Activated CD8-positive, alpha-beta memory T cell treated with anti-CD3 and anti-CD28 coated beads, Interleukin-2, amount 50 U/mL, for 24 hours (primary cell): ENCODE results near the gene DUSP16.
"Not testable (repeated sequence)": the region's sequence is repeated elsewhere in the genome, so short reads cannot be mapped to it uniquely, and the experiment has no call there.

Experiments
- DNase-seq: peaks from one replicate; pipeline ENCODE4 v3.0.0-alpha.2; 2020; ENCODE audit errors: extremely low read depth

Gene DUSP16

DNA sequence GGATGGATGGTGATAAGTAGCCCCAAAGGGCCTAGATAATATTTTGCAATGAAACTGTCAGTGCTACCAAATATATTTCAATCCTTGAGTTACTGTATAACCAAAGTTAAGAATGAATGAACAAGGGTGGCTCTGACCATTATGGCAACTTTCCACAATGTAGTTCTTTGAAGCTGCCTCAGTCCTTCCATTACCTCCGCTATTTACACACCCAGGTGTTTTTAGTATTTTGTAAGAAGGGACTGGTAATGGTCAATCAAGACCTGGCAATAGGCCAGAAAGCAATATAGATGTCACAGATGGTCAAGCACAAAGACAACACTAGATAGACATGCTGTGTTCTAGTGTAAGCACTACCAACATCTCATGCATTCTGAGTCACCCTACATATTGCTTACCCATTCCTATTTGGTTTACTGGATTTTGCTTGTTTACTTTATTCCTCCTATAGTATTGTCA is 16.3 kb downstream of the DUSP16 start:
- no peak for DNase-seq

DNA sequence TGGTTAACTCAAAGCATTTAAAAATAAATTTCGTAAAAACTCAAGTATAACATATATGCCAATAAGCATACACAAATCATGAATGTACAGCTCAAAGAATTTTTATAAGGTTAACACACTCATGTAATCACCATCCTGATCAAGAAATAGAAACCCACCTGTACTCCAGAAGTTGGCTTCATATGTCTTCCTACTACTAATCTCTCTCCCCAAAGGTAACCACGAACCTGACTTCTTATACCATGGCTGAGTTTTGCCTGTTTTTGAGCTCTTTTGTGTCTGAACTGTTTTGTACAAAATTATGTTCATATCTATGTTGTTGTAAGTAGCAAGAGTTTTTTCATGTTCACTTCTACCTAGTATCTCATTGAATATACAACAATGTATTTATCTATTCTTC is 18.7 kb downstream of the DUSP16 start:
- DNase-seq: no peak

DNA sequence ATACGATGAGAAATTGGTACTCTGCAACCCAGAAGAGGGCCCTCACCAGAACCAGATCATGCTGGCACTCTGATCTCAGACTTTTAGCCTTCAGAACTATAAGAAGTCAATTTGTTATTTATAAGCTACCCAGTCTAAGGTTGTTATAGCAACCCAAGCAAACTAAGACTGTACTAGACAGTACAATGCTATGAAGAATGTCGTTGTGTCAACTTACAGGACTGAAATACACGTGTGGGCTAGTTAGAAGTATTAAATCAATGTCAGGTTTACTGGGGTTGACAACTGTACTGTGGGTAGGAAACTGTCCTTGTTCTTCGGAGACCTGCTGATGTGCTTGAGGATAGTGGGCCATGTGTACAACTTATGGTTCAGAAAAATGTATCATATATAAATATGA is 19.7 kb downstream of the DUSP16 start:
- no peak for DNase-seq

DNA sequence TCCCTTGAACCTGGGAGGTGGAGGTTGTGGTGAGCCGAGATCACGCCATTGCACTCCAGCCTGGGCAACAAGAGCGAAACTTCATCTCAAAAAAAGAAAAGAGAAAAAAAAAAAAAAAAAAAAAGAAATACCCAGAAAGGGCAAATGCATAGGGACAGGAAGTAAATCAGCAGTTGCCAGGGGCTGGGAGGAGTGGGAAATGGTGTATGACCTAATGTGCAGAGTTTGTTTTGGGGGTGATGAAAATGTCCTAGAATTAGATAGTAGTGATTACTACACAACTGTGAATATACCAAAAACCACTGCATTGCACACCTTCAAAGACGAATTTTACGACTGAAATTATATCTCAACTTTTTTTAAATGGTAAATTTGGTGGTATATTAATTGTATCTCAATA is 20.4 kb downstream of the DUSP16 start:
- no peak for DNase-seq

DNA sequence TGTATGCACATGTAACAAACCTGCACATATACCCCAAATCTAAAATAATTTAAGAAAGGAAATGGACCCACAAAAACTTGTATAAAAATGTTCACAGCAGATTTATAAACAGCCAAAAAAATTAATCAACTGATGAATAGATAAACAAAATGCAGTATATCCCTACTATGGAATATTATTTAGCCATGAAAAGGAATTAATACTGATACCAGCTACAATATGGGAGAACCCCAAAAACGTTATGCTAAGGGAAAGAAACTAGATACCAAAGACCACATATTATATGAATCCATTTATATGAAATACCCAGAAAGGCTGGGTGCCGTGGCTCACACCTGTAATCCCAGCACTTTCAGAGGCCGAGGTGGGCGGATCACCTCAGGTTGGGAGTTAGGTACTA is 20.9 kb downstream of the DUSP16 start:
- no peak for DNase-seq

DNA sequence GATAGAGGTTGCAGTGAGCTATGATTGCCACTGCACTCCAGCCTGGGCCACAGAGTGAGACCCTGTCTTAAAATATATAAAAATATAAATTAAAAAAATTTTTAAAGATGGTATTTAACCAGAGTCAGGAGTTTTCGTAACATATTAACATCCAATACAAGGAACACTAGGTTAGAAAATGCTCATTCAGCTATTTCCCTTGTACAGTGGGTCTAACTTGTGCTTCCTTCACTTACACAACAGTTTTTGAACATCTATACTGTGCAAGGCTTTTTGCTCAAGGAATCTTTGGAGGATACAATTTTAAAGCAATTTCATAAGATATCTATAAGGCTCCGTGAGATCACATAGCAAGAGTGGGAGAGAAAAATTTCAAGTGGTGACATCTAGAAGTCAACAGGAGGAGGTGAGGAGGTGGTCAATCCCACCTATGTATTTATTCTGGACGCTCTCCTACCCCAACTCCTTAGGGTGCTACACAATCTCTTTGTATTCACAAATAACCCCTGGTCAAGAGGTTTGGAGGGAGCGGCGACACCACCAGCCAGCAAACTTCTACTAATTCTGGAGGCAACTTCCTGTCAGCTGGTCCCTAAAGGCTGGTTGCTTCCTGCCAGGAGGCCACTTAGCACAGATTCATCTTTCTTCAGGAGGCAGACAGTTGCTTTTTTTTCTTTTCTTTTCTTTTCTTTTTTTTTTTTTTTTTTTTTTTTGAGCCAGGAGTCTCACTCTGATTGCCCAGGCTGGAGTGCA is 22.2 kb downstream of the DUSP16 start:
- DNase-seq: no peak

DNA sequence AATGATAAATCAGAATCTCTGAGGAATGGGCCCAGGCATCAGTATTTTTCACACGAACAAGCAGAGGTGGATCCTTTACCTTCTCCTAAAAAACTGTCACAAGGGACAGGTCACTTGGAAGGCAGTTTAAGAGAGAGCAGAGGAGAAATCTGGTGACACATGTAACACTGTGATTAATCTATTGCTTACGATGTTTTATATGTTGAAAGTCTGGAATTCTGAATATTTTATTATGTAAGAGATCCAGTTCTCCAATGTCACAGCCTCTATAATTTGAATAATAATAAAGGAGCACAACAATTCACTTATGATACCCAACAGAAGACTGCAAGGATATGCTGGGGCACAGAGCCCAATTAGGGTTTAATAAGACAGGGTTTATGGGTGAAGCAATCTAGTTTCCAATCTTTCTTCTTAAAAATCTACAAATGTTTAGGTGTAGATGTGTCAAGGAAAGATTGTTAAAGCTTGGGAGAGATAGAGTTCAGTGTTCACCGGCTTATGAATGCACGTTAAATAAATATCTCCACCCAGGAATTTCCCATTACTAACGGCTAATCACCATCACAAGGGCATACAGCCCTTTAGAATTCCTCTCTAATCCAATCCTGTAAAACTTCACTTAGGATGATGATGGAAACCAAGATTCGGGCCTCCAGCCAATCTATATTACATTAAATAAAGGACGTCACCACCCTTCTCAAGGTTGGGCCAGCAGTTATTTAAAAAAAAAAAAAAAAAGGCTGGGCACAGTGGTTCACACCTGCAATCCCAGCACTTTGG is 23.4 kb downstream of the DUSP16 start:
- no peak for DNase-seq

DNA sequence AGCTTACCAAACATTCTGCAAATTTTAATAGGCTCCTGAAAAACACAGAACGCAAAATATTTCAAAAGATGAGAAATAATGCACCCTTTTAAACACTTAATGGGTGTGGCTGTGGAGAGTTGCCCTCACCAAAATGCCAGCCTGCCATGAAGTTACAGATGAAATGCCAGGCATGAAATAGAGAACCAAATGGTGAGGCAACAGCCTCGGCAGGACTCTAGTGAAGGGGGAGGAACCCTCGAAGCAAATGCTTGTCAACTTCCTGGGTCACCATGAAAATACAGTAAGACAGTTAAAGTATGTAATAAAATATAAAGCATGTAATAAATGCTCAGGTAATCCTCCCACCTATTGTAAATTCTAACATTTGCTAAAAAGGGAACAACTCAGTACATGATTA is 24.1 kb downstream of the DUSP16 start:
- DNase-seq: no peak

DNA sequence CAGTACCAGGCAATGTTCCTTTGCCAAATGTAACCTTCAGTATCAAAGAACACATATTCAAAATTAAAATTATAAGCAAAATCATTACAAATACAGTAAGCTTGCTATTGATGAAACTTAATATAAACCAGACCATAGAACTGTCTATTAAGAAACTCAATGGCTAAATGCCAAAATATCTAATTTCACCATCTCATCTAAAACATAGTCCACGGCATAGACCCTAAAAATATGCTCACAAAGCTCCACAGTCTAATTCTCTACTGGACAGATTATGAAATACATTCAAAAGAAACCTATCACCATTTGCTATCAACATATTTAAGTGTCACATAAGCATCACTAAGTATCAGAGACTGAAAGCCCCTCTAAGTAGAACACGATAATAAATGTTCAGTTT is 25.2 kb downstream of the DUSP16 start:
- no peak for DNase-seq

DNA sequence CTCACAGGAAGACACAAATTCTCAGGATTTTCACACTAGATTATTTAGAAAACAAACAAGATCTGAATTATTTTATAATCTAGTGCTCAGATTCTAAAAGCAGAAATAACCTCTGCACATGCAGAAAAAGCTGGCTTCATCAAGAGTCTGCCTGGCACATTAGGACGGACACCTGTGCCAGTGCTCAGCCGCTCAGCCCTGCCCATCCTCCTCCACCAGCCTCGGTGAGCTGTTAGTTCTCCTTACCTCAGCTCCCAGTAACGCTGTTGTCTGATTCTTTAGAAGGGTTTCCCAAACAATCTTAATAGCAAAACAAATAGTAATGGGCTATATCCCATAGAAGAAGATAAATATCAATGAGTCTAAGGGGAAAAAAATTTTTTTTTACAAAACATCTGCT is 27.7 kb downstream of the DUSP16 start:
- no peak for DNase-seq

DNA sequence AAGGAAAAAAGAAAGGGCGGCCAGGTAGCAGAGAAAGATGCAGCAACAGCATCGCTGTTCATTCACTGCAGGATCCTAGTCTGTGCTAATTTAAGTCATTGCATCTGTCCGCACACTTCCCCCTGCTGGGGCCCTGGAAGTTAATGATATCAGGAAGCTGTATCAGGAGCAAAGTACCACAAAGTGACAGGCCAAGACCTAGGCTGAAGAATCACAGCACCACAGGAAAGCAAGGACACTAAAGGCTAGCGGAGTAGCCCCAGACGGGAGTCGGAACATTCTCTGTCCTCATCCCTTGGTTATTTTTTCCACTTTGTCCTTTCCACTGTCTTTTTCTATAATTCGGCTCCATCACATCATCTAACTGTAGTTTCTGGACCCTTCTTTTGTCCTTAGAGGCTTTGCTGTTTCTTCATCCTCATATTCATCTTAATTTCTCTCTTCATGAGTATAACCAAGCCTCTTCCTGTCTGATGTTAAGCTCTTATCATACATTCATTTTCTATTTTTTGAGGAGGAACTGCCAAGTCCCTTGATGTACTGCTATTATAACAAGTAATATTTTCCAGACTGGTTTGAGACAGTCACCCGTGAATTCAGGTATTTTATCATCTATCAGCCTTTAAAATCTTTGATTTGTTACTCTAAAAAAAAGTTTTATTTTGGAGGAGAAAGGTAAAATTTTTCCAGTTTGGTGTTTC is 28.3 kb downstream of the DUSP16 start:
- DNase-seq: no peak

DNA sequence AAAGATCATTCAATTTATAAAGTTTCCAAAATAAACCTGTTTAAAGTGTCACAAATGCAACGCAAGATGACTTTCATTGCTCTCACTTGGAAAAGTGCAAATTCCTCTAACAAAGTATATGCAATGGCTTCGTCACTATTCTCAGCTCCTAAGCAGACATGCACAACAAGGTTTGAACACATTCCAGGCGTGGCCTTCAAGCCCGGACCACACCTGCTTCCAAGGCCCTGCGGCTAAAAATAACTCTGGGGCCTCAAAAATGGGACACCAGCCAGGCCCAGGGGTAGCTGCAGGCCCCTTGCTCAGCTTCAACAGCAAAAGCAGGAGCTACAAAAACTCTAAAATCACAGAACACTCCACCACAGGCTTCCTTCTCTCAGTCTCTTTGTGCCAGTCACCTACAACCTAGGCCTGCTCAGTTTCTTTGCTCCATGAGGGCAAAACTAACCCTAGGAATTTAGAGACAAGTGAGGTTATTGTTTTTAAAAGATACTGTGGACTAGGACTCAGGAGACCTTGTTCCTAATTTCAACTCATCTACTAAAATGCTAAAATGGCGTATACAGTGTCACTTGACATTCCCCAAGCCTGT is 29.3 kb downstream of the DUSP16 start:
- DNase-seq: no peak

DNA sequence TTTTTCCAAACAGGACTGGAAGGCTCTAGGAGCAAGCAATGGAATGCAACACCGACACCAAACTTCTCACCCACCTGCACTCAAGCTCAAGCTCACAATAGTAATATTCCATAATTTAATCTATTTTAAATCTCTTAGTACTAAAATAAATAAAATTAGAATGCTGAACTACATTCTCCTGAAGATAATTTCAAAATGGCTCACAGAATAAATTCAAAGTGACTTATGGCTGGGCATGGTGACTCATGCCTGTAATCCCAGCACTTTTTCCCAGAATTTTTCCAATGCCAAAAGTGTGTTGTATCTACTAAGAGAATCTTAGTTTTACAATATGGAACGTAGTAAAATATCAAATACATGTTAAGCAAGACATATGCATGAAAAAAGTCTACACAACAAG is 31.5 kb downstream of the DUSP16 start:
- no peak for DNase-seq

DNA sequence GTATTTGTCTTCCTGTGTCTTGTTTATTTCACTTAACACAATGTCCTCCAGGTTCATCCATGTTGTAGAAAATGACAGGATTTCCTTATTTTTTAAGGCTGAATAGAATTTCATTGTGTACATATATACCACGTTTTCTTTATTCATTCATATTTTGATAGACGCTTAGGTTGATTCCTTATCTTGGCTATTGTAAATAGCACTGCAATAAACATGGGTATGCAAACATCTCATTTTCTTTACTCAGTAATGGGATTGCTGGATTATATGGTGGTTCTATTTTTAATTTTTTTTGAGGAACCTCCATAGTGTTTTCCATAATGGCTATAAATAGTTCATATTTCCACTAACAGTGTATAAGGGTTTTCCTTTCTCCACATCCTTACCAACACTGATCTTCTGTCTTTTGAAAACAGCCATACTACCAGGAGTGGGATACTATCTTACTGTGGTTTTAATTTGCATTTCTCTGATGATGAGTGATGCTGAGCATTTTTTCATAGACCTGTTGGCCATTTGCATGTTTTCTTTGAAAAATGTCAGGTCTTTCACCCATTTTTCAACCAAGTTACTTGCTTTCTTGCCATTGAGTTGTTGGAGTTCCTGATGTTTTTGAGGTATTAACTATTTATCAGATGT is 32.8 kb downstream of the DUSP16 start:
- no peak for DNase-seq

DNA sequence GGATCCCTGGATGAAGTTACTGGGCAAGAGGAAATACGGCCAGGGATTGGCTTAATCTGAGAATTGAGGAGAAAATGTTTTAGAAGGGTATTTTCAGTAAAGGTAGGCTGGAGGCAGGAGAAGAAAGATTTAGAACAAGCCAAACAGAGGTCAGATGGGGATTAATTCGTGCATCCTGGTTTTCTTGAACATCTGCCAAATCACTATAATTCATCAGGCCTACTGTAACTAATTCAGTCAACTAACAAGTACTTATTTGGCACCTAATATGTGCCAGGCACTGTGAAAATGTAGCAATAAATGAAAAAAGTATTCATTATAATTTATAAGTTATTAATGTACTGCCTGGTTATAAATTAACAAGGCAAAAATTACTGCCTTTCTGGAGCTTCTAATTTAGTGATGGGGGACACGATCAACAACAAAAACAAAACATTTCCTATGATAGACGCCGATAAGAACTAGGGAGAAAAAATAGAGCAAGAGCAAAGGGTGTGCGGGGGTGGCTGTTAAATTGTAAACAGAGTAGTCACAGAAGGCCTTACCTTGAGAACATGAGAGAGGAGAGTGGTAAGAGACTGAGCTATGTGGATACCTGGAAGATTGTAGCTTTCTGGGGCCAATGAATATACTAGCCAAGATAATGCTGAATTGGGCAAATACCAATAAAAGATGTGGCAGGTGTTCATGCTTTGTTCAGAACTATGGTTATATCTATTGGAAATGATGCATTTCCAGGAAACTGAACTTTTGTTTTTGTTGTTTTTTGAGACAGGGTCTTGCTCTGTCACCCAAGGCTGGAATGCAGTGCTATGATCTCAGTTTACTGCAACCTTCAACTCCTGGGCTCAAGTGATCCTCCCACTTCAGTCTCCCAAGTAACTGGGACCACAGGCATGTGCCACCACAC is 34.0 kb downstream of the DUSP16 start:
- DNase-seq: no peak

DNA sequence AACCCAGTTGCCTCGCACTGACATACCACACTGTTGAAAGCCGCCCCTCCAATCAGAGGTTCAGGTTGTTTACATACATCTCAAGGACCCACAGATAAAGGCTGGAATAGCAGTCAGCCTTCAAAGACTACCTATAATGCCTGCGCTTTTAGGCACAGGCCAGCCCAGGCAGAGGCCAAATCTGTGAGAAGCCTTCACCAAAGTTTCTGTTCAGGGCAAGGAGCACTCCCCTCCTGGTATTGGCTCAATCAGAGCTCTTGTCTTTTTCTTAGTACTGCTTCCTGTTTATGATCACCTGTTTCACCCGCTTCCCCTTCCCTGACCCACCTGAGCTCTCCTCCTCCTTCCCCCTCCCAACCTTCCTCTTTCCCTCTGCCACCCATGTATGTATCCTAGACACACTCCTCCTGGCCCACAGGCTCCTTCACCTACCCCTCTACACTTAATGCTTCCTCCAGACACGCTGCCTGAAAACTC is 34.8 kb downstream of the DUSP16 start:
- DNase-seq: no peak

DNA sequence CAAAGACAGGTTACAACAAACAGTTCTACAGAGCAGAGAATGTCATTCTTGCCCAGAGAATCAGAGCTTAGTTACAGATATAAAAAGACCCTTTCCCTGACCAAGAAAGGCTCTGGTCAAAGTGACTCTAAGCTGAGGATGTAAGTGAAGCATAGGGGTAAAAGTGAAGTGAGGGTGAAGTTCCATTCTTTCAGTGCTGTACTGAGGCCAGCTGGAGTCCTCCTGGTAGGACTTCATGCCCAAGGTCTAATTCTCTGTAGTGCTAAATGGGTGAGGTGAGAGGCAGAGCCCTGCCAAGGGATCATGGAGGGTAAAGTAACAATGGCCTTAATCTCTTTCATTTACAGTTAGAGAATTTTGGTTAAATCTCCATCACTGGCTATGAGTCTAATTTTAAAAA is 38.5 kb downstream of the DUSP16 start:
- DNase-seq: no peak

DNA sequence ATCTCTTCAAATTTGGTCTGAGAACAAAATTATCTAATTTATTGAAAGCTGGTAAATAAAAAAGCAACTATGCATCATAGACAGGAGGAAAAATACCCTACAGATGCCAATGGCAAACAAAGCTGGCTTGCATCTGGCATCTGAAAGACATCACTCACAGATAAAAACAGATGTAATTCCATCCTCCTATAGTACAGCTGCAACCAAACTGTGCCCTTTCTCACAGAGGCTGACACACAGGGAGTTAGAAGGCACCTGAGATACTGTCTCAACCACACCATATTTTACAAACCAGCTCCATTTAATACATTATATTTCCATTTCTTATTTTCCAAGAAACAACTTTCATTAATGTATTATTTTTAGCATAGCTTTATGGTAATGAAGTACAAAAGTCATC is 39.4 kb downstream of the DUSP16 start:
- DNase-seq: no peak

DNA sequence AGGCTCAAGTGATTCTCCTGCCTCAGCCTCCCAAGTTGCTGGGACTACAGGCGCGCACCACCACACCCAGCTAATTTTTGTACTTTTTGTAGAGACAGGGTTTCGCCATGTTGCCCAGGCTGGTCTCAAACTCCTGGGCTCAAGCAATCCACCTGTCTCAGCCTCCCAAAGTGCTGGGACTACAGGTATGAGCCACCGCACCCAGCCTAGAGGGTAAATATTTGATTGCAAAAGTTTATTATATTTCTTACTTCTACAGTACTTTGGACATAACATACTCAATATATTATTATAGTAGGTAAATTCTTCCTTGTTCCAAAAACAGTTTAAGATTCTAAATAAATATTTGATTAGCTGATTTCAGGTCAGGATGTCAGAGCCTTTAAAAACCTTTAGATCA is 40.0 kb downstream of the DUSP16 start:
- not testable (repeated sequence) for DNase-seq

DNA sequence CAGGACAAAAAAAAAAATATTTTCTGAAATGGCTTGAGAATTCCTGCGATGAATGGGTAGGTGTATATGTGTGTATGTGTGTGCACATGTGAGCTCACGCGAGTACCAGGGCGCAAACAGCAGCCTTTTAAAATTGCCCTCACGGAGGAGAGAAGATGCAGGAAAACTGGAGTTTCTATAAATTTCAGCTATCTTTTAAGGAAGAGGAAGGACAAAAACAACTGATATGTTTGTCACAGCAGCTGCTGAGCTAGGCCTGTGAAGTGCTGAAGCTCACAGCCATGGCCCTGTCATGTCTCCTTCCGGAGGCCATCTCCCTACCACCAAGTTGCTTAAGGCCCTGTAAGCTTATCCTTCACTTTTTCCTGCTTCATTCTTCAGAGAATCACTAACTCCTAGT is 40.8 kb downstream of the DUSP16 start:
- DNase-seq: no peak

DNA sequence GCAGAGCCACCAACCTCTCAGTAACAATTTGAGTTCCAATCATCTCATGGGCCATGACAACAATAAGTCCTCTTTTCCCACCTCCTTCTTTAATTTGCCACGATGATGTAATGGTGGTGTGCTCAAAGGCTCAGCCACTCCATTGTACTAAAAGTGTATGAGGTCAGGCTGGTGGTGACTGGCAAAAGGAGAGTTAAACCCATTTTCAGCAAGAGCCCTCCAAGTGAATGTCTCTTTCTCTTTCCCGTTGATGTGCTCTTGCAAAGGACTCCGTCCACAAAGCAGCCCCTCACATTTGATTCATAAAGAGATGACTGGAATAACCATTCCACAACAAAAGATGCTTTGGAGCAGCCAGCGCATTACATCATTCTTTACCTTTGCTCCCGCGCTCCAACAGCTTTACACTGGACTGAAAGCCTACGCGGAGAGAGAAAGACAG is 41.6 kb downstream of the DUSP16 start:
- no peak for DNase-seq
